Lower leg skin (tissue), 3 donors: ENCODE measurements around the gene ZCCHC14.

Experiments
- CTCF ChIP-seq, 3 donors: fragments of 450-650 bp; IDR thresholded peaks; one replicate each; pipeline ENCODE4 v1.5.1; 2016; ENCODE audit warnings: antibody characterized with exemption in 3 of 3, mild to moderate bottlenecking in 3 of 3, moderate library complexity in 2 of 3
- POLR2A ChIP-seq, 2 donors: fragments of 450-650 bp; IDR thresholded peaks; one replicate each; pipeline ENCODE4 v1.6.1; 2016 to 2017; ENCODE audit warnings: antibody characterized with exemption in 2 of 2, mild to moderate bottlenecking in 1 of 2, moderate library complexity in 1 of 2

- TF ChIP-seq CTCF (IDR thresholded peaks at IDR 0.05) (no peak), POLR2A (IDR thresholded peaks at IDR 0.05) (no peak)
Observed at GRCh38 chr16:87406495-87407088, 86.2 kb downstream of the ZCCHC14 start.
